GM23338 (cell line): ENCODE measurements around the gene HRH4. TPM values are rescaled to one million over a fixed set of nuclear protein-coding genes. Genes with fewer than 3 reads are reported as not detected.

Source experiments
- ATAC-seq: fragments of 200-7000 bp; cut with Tn5 transposase; 3 replicates; pipeline ENCODE4 v1.9.1; 2020
- DNase-seq: peaks from one replicate; pipeline ENCODE4 v3.0.0-alpha.2; 2015; ENCODE audit warnings: low spot score
- H2AFZ ChIP-seq: fragments of 200-600 bp; sonication (generic); 2 replicates; pipeline ENCODE4 v1.8.0; 2016; ENCODE audit warnings: antibody characterized with exemption, mild to moderate bottlenecking, moderate library complexity
- H3F3A ChIP-seq: fragments of 200-600 bp; sonication (generic); replicated peaks from 2 replicates; pipeline ENCODE4 v1.8.0; 2017; ENCODE audit warnings: antibody characterized with exemption, mixed run types, low read depth
- H3K27ac ChIP-seq: fragments of 200-600 bp; sonication (generic); 2 replicates; pipeline ENCODE4 v1.6.1; 2016; ENCODE audit warnings: low read depth
- H3K27me3 ChIP-seq: fragments of 200-600 bp; sonication (generic); 2 replicates; pipeline ENCODE4 v1.8.0; 2016; ENCODE audit warnings: mild to moderate bottlenecking, mixed run types, moderate library complexity; ENCODE audit not compliant: insufficient read depth
- H3K36me3 ChIP-seq: fragments of 200-600 bp; sonication (generic); 2 replicates; pipeline ENCODE4 v1.8.0; 2016; ENCODE audit warnings: mild to moderate bottlenecking; ENCODE audit not compliant: insufficient read depth
- H3K4me1 ChIP-seq: fragments of 200-600 bp; sonication (generic); 2 replicates; pipeline ENCODE4 v1.8.0; 2016; ENCODE audit warnings: mild to moderate bottlenecking, moderate library complexity; ENCODE audit not compliant: insufficient read depth
- H3K4me2 ChIP-seq: fragments of 200-600 bp; sonication (generic); 2 replicates; pipeline ENCODE4 v1.7.1; 2017; ENCODE audit warnings: mixed run types
- H3K4me3 ChIP-seq: fragments of 200-600 bp; sonication (generic); 2 replicates; pipeline ENCODE4 v1.6.1; 2016; ENCODE audit warnings: mixed run types
- H3K79me2 ChIP-seq: fragments of 200-600 bp; sonication (generic); replicated peaks from 2 replicates; pipeline ENCODE4 v1.8.0; 2017; ENCODE audit warnings: mild to moderate bottlenecking; ENCODE audit not compliant: insufficient read depth
- H3K9me2 ChIP-seq: fragments of 200-600 bp; sonication (generic); 2 replicates; pipeline ENCODE4 v1.8.0; 2017; ENCODE audit not compliant: insufficient read depth
- H4K20me1 ChIP-seq: fragments of 200-600 bp; sonication (generic); replicated peaks from 2 replicates; pipeline ENCODE4 v1.8.0; 2017; ENCODE audit warnings: mild to moderate bottlenecking; ENCODE audit not compliant: insufficient read depth
- H3K27ac Mint-ChIP-seq: 2 replicates; pipeline ENCODE4 v1.8.0; 2020; ENCODE audit warnings: inconsistent platforms, mild to moderate bottlenecking, moderate library complexity, mixed read lengths
- H3K27me3 Mint-ChIP-seq: 3 replicates; pipeline ENCODE4 v1.8.0; 2022; ENCODE audit warnings: low read depth, mild to moderate bottlenecking, moderate library complexity, mixed read lengths, inconsistent platforms; ENCODE audit not compliant: insufficient read depth, poor library complexity
- H3K36me3 Mint-ChIP-seq: 3 replicates; pipeline ENCODE4 v1.8.0; 2021; ENCODE audit warnings: low read depth, mild to moderate bottlenecking, inconsistent platforms, moderate library complexity, mixed read lengths
- H3K4me1 Mint-ChIP-seq: 3 replicates; pipeline ENCODE4 v1.8.0; 2020; ENCODE audit warnings: mild to moderate bottlenecking, inconsistent platforms, mixed read lengths
- H3K4me3 Mint-ChIP-seq: 3 replicates; pipeline ENCODE4 v1.8.0; 2021; ENCODE audit warnings: moderate library complexity, mild to moderate bottlenecking, inconsistent platforms, mixed read lengths
- H3K9me3 Mint-ChIP-seq: 3 replicates; pipeline ENCODE4 v1.8.0; 2020; ENCODE audit warnings: moderate library complexity, mild to moderate bottlenecking, inconsistent platforms, mixed read lengths
- CREB1 ChIP-seq: fragments of 250-450 bp; sonication (Bioruptor Pico); IDR thresholded peaks from 2 replicates; pipeline ENCODE4 v1.5.0; 2020; ENCODE audit warnings: low read depth, mild to moderate bottlenecking, moderate library complexity
- EZH2 ChIP-seq: fragments of 200-600 bp; sonication (generic); IDR thresholded peaks from one replicate; pipeline ENCODE4 v1.8.0; 2017; ENCODE audit warnings: antibody characterized with exemption, mild to moderate bottlenecking, low read depth; ENCODE audit not compliant: unreplicated experiment
- EZH2phosphoT487 ChIP-seq: fragments of 200-600 bp; sonication (generic); IDR thresholded peaks from one replicate; pipeline ENCODE4 v1.8.1; 2018; ENCODE audit warnings: antibody characterized with exemption; ENCODE audit not compliant: unreplicated experiment
- JUNB ChIP-seq: IDR thresholded peaks from one replicate; pipeline ENCODE4 v1.6.1; 2016; ENCODE audit warnings: antibody characterized with exemption; ENCODE audit not compliant: unreplicated experiment
- NANOG ChIP-seq: IDR thresholded peaks from 2 replicates; pipeline ENCODE4 v1.6.1; 2016; ENCODE audit warnings: antibody characterized with exemption, borderline replicate concordance
- POLR2AphosphoS5 ChIP-seq: IDR thresholded peaks from 2 replicates; pipeline ENCODE4 v1.6.1; 2016; ENCODE audit warnings: antibody characterized with exemption, low read depth
- STAT1 ChIP-seq: IDR thresholded peaks from one replicate; pipeline ENCODE4 v1.6.1; 2016; ENCODE audit warnings: antibody characterized with exemption; ENCODE audit not compliant: unreplicated experiment
- ZNF114 ChIP-seq: fragments of 250-450 bp; sonication (Bioruptor Pico); IDR thresholded peaks from 2 replicates; pipeline ENCODE4 v1.5.0; 2020; ENCODE audit warnings: mild to moderate bottlenecking, moderate library complexity
- ZNF331 ChIP-seq: fragments of 250-450 bp; sonication (Bioruptor Pico); IDR thresholded peaks from 2 replicates; pipeline ENCODE4 v1.5.0; 2020; ENCODE audit warnings: low read depth, mild to moderate bottlenecking, moderate library complexity
- polyA plus RNA-seq: library from polyadenylated mRNA; unstranded; fragments of >200 nt; fragmentation: Nextera tagmentation; extraction: Ambion mirVana; gene quantifications from 2 replicates; pipeline ENCODE4 v1.2.1, GENCODE V29; 2016
- total RNA-seq: library from RNA; depleted of rRNA; stranded (reverse); fragments of >200 nt; shearing (Covaris generic); gene quantifications from 2 replicates; pipeline ENCODE4 v1.2.3, GENCODE V29; 2014
- TF ChIP-seq, protein P1 (sequence below): IDR thresholded peaks from 2 replicates; pipeline ENCODE4 v1.6.1; 2016; ENCODE audit warnings: antibody characterized with exemption
- TF ChIP-seq, protein P2 (sequence below): fragments of 250-450 bp; sonication (Bioruptor Pico); IDR thresholded peaks from 2 replicates; pipeline ENCODE4 v1.5.0; 2020; ENCODE audit warnings: mild to moderate bottlenecking, moderate library complexity
- TF ChIP-seq, protein P3 (sequence below): IDR thresholded peaks from one replicate; pipeline ENCODE4 v1.6.1; 2018; ENCODE audit warnings: antibody characterized with exemption; ENCODE audit not compliant: unreplicated experiment
- TF ChIP-seq, protein P4 (sequence below), 2 experiments: fragments of 200-600 bp in 1 of 2; sonication (generic) in 1 of 2; conservative IDR thresholded peaks; 2 replicates each; pipeline versions ENCODE4 v1.5.1 to v1.6.1; 2016 to 2017; ENCODE audit warnings: antibody characterized with exemption in 2 of 2, low read depth in 2 of 2, mild to moderate bottlenecking in 2 of 2, moderate library complexity in 1 of 2

HRH4 gene
- total and polyA plus RNA-seq, 2 experiments from 2014 or later = 0.17 TPM; not detected in 1

DNA sequence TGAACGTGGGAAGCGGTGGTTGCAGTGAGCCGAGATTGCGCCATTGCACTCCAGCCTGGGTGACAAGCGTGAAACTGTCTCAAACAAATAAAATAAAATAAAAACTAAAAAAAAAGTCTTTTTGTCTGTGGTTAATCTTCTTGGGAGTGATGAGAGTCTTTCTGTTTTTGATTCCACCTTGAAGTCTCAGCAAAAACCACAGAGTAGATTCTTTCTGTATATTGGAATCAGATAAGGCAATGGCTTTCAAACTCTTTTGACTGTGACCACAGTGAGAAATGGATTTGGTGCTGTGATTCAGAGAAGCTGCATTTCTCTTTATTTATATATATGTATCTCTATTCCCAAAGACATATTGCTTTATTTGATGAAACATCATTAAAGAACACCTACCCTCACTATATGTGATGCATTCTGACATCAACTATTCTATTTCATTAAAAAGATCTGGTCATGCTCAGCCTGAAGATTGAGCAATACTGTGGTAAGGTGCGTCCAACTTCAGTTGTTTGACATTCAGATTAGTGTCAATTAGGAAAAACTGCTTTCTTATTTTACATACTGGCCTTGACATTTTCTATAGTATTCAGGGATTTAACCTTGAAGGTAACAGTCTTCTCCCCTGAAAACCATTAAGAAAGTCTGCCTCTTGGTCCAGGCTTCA is 15.6 kb downstream of the HRH4 start:
- H3F3A ChIP-seq = no peaks in the 10 kb centered on the region
- H3K27ac ChIP-seq = no peak overlapping the region
- H3K79me2 ChIP-seq = no peaks in the 10 kb centered on the region
- Mint-ChIP-seq H3K27ac (no peak overlapping the region), H3K4me1 (peaks cover 5% of the 10 kb centered on the region; the same call in 2 of the 3 replicates), H3K9me3 (peaks cover 8% of the 10 kb centered on the region), H3K4me3 (no peak overlapping the region), H3K36me3 (0 out of 3 replicates have a peak, but pooled peaks cover 3% of the 10 kb centered on the region), H3K27me3 (no peaks in the 10 kb centered on the region)
- H2AFZ ChIP-seq = no peak overlapping the region
- TF ChIP-seq NANOG (no peak), JUNB (no peak), EZH2phosphoT487 (no peak), STAT1 (no peak), CREB1 (CRISPR knock-in tag) (no peak), ZNF331 (no peak), EZH2 (no peak), POLR2AphosphoS5 (no peak), ZNF114 (CRISPR knock-in tag) (no peak)
- TF ChIP-seq, protein P1, sequence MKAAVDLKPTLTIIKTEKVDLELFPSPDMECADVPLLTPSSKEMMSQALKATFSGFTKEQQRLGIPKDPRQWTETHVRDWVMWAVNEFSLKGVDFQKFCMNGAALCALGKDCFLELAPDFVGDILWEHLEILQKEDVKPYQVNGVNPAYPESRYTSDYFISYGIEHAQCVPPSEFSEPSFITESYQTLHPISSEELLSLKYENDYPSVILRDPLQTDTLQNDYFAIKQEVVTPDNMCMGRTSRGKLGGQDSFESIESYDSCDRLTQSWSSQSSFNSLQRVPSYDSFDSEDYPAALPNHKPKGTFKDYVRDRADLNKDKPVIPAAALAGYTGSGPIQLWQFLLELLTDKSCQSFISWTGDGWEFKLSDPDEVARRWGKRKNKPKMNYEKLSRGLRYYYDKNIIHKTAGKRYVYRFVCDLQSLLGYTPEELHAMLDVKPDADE = no peak
- TF ChIP-seq, protein P2, sequence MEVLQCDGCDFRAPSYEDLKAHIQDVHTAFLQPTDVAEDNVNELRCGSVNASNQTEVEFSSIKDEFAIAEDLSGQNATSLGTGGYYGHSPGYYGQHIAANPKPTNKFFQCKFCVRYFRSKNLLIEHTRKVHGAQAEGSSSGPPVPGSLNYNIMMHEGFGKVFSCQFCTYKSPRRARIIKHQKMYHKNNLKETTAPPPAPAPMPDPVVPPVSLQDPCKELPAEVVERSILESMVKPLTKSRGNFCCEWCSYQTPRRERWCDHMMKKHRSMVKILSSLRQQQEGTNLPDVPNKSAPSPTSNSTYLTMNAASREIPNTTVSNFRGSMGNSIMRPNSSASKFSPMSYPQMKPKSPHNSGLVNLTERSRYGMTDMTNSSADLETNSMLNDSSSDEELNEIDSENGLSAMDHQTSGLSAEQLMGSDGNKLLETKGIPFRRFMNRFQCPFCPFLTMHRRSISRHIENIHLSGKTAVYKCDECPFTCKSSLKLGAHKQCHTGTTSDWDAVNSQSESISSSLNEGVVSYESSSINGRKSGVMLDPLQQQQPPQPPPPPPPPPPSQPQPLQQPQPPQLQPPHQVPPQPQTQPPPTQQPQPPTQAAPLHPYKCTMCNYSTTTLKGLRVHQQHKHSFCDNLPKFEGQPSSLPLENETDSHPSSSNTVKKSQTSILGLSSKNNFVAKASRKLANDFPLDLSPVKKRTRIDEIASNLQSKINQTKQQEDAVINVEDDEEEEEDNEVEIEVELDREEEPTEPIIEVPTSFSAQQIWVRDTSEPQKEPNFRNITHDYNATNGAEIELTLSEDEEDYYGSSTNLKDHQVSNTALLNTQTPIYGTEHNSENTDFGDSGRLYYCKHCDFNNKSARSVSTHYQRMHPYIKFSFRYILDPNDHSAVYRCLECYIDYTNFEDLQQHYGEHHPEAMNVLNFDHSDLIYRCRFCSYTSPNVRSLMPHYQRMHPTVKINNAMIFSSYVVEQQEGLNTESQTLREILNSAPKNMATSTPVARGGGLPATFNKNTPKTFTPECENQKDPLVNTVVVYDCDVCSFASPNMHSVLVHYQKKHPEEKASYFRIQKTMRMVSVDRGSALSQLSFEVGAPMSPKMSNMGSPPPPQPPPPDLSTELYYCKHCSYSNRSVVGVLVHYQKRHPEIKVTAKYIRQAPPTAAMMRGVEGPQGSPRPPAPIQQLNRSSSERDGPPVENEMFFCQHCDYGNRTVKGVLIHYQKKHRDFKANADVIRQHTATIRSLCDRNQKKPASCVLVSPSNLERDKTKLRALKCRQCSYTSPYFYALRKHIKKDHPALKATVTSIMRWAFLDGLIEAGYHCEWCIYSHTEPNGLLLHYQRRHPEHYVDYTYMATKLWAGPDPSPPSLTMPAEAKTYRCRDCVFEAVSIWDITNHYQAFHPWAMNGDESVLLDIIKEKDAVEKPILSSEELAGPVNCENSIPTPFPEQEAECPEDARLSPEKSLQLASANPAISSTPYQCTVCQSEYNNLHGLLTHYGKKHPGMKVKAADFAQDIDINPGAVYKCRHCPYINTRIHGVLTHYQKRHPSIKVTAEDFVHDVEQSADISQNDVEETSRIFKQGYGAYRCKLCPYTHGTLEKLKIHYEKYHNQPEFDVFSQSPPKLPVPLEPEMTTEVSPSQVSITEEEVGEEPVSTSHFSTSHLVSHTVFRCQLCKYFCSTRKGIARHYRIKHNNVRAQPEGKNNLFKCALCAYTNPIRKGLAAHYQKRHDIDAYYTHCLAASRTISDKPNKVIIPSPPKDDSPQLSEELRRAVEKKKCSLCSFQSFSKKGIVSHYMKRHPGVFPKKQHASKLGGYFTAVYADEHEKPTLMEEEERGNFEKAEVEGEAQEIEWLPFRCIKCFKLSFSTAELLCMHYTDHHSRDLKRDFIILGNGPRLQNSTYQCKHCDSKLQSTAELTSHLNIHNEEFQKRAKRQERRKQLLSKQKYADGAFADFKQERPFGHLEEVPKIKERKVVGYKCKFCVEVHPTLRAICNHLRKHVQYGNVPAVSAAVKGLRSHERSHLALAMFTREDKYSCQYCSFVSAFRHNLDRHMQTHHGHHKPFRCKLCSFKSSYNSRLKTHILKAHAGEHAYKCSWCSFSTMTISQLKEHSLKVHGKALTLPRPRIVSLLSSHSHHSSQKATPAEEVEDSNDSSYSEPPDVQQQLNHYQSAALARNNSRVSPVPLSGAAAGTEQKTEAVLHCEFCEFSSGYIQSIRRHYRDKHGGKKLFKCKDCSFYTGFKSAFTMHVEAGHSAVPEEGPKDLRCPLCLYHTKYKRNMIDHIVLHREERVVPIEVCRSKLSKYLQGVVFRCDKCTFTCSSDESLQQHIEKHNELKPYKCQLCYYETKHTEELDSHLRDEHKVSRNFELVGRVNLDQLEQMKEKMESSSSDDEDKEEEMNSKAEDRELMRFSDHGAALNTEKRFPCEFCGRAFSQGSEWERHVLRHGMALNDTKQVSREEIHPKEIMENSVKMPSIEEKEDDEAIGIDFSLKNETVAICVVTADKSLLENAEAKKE (CRISPR knock-in tag) = no peak
- TF ChIP-seq, protein P3, sequence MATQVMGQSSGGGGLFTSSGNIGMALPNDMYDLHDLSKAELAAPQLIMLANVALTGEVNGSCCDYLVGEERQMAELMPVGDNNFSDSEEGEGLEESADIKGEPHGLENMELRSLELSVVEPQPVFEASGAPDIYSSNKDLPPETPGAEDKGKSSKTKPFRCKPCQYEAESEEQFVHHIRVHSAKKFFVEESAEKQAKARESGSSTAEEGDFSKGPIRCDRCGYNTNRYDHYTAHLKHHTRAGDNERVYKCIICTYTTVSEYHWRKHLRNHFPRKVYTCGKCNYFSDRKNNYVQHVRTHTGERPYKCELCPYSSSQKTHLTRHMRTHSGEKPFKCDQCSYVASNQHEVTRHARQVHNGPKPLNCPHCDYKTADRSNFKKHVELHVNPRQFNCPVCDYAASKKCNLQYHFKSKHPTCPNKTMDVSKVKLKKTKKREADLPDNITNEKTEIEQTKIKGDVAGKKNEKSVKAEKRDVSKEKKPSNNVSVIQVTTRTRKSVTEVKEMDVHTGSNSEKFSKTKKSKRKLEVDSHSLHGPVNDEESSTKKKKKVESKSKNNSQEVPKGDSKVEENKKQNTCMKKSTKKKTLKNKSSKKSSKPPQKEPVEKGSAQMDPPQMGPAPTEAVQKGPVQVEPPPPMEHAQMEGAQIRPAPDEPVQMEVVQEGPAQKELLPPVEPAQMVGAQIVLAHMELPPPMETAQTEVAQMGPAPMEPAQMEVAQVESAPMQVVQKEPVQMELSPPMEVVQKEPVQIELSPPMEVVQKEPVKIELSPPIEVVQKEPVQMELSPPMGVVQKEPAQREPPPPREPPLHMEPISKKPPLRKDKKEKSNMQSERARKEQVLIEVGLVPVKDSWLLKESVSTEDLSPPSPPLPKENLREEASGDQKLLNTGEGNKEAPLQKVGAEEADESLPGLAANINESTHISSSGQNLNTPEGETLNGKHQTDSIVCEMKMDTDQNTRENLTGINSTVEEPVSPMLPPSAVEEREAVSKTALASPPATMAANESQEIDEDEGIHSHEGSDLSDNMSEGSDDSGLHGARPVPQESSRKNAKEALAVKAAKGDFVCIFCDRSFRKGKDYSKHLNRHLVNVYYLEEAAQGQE = no peak
- TF ChIP-seq, protein P4, sequence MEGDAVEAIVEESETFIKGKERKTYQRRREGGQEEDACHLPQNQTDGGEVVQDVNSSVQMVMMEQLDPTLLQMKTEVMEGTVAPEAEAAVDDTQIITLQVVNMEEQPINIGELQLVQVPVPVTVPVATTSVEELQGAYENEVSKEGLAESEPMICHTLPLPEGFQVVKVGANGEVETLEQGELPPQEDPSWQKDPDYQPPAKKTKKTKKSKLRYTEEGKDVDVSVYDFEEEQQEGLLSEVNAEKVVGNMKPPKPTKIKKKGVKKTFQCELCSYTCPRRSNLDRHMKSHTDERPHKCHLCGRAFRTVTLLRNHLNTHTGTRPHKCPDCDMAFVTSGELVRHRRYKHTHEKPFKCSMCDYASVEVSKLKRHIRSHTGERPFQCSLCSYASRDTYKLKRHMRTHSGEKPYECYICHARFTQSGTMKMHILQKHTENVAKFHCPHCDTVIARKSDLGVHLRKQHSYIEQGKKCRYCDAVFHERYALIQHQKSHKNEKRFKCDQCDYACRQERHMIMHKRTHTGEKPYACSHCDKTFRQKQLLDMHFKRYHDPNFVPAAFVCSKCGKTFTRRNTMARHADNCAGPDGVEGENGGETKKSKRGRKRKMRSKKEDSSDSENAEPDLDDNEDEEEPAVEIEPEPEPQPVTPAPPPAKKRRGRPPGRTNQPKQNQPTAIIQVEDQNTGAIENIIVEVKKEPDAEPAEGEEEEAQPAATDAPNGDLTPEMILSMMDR (conservative IDR thresholded peaks at IDR 0.05; ENCODE audit: low read depth in 2 of 2) = no peak
- no peak for ATAC-seq
- no peak for DNase-seq
- no peak overlapping the region for H3K4me3 ChIP-seq
- H4K20me1 ChIP-seq = no peaks in the 10 kb centered on the region
- no peaks in the 10 kb centered on the region for H3K9me2 ChIP-seq
- no peaks in the 10 kb centered on the region for H3K4me1 ChIP-seq
- no peaks in the 10 kb centered on the region for H3K36me3 ChIP-seq
- H3K27me3 ChIP-seq = no peaks in the 10 kb centered on the region
- no peak overlapping the region for H3K4me2 ChIP-seq
